Measurements from ENCODE around the gene LCK.
"Not testable (repeated sequence)": the region's sequence is repeated elsewhere in the genome, so short reads cannot be mapped to it uniquely, and the experiment has no call there.

LCK gene

GRCh38 chr1:32240140-32240951, 10.7 kb upstream of the LCK start:
- no peak for DNase-seq (ENCODE audit: low spot score)

- peak; percentile 50 for DNase-seq (ENCODE audit: low spot score)
Measured at GRCh38 chr1:32241001-32241763, 9.9 kb upstream of the LCK start.

DNA sequence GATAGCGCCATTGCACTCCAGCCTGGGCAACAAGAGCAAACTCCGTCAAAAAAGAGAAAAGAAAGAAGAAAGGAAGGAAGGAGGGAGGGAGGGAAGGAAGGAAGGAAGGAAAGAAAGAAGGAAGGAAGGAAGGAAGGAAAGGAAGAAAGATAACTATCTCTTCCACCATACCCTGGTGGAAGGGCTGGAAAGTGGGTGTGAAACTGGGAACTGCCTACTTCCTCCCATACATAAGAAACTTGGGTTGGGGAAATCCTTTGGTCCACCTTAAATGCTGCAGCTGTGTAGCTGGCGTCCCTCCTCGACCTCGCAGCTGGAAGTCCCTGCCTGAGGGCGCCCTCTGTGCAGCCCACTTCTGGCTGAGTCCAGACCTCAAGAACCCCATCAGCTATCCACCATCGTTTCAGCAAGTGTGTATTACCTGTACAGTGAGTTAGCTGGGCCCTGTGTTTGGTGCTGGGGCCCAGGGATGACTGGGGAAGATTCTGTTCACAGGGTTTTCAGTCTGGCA, 8.7 kb upstream of the LCK start:
- peak; percentile 70 for DNase-seq (ENCODE audit: low spot score)

DNA sequence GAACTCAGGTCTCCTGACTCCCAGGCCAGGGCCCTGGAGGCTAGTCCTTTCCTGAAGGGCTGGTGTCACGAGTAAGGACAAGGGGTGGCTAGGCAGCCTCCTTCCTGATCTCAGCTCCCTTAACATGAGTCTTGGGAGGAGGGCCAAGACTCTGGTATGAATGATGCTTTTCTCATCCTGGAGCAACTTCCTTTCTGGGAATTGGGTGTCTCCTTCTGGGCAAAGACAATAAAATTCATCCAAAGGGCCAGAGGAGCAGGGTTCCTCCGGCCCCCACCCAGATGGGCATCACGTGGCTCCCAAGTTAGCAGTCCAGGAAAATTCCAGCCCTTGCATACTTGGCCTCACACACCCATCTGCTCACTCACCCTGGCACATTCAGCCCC, 4.2 kb upstream of the LCK start, which contains the start of gene FAM167B:
FAM167B (plus strand) TSS at position 335 of the 386 bp plus-strand sequence. CDS start 200 bp downstream, outside the sequence.
- no peak for DNase-seq (ENCODE audit: low spot score)

- DNase-seq (ENCODE audit: low spot score) = no peak
Measured at GRCh38 chr1:32247452-32247851, 3.6 kb upstream of the LCK start.

DNA sequence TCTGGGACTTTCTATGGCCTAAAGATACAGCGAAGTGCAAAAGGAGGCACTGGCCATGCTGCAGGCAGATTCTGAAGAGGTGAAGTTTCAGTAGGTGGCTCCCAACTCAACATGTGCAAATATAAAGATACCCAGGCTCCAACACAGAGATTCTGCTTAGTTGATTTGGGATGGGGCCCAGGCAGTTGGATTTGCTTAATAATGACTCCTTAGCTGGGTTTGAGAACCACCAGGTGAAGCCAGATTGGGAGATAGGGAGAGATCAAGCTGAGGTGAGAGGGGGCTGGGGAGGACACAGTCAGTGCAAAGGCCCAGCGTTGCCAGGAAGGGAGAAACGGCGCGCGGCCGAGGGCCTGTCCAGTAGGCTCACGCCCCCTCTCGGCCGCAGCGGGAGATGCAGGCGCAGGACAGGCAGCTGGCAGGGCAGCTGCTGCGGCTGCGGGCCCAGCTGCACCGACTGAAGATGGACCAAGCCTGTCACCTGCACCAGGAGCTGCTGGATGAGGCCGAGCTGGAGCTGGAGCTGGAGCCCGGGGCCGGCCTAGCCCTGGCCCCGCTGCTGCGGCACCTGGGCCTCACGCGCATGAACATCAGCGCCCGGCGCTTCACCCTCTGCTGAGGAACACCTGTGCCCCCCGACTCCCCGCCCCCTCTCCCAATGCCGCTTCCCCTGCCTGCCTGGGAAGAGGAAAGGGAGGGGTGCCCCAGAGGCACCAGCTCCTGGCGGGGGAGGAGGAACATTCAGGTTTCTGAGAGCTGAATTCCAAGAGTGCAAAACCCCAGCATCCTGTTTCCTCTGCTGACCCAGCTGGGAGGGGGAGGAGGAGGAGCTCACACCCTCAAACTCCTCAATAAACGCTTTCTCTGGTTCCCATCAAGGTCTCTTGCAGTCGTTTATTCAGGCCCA, 2.8 kb upstream of the LCK start:
- DNase-seq (ENCODE audit: low spot score) = no peak

DNA sequence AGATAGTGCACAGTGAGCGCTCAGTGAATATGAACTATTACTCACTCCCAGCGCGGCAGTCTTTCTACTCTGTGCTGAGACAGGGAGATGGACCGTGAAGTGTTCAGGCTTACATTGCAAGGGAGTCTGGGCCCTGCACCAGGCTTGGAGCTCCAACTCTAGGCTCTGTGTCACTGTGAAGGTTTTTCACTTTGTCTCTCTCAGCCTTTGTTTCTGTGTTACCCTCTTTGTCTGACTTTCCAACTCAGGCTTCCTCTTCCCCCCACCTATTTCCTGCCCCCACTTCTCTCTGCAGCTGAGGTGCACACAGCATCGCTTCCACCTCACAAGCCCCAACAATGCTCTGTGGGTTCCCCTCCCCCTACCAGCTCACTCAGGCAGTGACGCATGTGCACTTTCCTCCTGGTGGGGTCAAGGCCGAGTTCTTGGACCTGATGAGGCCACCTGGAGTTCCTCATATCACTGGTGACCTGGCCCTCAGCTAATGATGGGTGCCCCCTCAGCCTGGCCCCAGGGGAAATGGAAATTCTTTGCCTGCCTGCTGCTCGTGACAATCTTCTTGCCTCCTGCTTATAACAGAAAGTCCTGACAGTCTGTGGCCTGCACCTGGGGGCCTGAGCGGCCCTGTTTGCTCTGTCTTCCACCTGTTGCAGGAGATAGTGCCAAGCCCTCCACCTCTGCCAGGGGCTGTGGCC, 1.1 kb upstream of the LCK start:
- no peak for DNase-seq (ENCODE audit: low spot score)

DNA sequence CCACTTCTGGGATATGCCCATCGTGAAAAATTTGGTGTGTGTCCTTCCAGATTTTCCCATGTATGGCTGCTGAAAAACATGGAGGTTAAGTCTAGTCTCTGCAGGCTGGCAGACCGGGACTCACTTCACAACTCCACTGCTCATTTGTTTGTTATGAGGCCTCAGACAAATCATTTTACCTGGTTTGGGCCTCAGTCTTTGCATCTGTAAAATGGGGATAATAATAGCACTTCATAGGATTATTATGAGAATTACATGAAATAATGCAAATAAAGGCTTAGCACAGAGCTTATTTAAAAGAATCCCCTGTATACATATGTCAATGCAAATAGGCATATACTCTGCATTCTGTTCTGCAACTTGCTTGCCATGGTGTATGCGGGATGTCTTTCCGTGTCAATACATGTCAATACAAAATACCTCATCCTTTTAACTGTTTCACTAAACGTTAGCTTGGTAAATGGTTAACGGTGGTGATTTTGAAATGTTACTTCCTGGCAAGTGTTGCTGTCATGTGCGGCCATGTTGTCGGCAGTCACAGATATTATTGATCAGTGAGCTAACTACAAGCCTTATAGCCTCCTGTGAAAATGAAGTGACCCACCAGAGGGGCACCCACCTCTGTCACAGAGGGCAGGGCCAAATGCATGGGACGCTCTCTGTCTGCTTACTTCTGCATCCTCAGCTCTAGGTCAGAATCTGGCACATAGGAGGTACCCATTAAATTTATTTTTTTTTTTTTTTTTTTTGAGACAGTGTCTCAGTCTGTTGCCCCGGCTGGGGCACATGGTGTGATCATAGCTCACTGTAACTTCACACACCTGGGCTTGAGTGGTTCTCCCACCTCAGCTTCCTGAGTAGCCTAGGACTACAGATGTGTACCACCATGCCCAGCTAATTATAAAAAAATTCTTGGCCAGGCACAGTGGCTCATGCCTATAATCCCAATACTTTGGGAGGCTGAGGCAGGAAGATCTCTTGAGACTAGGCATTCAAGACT, 4.3 kb downstream of the LCK start:
- no peak for DNase-seq (ENCODE audit: low spot score)

DNA sequence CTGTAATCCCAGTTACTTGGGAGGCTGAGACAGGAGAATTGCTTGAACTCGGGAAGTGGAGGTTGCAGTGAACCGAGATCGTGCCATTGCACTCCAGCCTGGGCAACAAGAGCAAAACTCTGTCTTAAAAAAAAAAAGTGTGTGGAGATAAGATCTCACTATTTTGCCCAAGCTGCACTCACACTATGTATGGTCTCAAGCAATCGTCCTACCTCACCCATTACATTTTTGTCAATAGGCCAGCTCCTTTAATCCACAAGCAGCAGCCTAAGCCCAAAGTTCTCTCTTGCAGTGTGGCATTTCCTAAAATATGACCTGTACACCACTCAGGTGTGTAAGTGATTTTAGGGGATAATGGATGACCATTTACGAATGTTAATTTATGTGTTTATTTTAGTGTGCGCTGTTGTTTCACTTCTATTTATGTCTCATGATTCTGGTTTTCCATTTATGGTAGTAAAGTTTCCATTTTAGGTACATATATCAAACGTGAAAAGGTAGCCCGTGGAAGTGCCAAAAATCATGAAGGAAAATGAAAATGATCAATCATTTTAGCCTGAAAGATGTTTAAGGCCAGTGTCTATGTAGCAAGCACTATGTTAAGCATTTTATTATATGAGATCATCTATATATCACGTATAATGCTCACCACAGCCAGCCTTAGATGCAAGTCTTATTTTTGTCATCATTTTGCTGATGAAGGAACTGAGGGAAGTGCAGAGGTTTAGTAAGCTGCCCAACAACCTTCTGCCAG, 5.6 kb downstream of the LCK start:
- DNase-seq (ENCODE audit: low spot score) = no peak

- no peak for DNase-seq (ENCODE audit: low spot score)
Measured at GRCh38 chr1:32257227-32257508, 6.1 kb downstream of the LCK start.

- not testable (repeated sequence) for DNase-seq (ENCODE audit: low spot score)
Measured at GRCh38 chr1:32263236-32263593, 12.2 kb downstream of the LCK start.

- DNase-seq (ENCODE audit: low spot score) = no peak
Measured at GRCh38 chr1:32263744-32264143, 12.7 kb downstream of the LCK start.

DNA sequence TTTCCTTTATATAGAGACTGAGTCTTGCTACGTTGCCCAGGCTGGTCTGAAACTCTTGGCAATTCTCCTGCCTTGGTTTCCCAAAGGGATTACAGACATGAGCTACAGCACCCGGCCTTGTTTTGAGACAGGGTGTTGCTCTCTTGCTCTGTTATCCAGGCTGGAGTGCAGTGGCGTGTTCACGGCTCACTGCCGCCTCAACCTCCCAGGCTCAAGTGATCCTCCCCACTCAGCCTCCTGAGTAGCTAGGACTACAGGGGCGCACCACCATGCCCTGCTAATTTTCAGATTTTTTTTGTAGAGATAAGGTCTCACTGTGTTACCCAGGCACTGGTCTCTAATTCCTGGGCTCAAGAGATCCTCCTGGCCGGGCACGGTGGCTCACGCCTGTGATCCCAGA, 14.8 kb downstream of the LCK start:
- DNase-seq (ENCODE audit: low spot score) = no peak

DNA sequence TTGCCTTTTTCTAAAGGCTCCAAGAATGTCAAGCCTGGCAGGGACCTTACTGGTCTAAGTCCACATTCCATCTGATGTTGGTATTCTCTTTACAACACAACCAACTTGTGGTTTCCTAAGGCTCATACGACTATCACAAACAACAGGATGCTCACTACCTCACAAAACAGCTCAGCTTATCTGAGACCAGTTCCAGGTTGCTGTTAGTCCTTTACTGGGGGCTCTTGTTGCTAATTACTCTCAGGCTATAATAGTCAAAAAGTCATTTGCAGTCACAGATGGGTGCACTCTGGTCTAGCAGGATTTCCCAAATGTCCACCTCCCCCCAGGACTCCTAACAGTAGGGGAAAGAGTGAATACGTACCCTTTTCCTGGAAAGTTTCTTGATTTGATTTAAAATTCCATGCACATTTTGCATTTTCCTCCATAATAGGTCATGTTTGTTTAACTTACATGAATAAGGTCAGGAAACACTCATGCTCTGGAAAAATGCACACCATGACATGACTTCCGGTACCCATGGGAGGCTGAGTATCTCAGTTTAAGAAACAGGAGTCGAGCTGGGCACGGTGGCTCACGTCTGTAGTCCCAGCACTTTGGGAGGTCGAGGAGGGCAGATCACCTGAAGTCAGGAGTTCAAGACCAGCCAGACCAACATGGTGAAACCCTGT, 16.0 kb downstream of the LCK start:
- DNase-seq (ENCODE audit: low spot score) = no peak

- no peak for DNase-seq (ENCODE audit: low spot score)
Measured at GRCh38 chr1:32269744-32270143, 18.7 kb downstream of the LCK start.

- DNase-seq (ENCODE audit: low spot score) = no peak
Measured at GRCh38 chr1:32272557-32273390, 21.7 kb downstream of the LCK start.

GRCh38 chr1:32273391-32274208, 22.5 kb downstream of the LCK start:
- no peak for DNase-seq (ENCODE audit: low spot score)

Data from putamen (tissue), 1 donor.